Ishikawa (cell line): ENCODE data around the gene ESPNL.

Source experiments
- CEBPB ChIP-seq: IDR thresholded peaks from 2 replicates; pipeline ENCODE4 v1.6.1; 2012
- FOXM1 ChIP-seq: IDR thresholded peaks from 2 replicates; pipeline ENCODE4 v1.6.1; 2012; ENCODE audit warnings: low read depth, borderline replicate concordance
- TEAD4 ChIP-seq: IDR thresholded peaks from 2 replicates; pipeline ENCODE4 v1.6.1; 2012

DNA sequence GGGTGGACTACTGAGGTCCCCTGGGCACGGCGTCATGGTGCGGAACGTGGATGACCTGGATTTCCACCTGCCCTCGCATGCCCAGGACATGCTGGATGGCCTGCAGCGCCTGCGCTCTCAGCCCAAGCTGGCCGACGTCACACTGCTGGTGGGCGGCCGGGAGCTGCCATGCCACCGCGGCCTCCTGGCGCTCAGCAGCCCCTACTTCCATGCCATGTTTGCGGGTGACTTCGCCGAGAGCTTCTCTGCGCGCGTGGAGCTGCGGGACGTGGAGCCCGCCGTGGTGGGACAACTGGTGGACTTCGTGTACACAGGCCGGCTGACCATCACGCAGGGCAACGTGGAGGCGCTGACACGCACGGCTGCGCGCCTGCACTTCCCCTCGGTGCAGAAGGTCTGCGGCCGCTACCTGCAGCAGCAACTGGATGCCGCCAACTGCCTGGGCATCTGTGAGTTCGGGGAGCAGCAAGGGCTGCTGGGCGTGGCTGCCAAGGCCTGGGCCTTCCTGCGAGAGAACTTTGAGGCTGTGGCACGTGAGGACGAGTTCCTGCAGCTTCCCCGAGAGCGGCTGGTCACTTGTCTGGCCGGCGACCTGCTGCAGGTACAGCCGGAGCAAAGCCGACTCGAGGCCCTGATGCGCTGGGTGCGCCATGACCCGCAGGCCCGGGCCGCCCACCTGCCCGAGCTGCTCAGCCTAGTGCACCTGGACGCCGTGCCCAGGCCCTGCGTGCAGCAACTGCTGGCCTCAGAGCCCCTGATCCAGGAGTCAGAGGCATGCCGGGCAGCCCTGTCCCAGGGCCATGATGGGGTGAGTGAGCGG lies 40.8 kb downstream of the ESPNL start:
- TF ChIP-seq FOXM1 (no peak), TEAD4 (no peak), CEBPB (no peak)
